Astrocyte (in vitro differentiated cells and primary cell): ENCODE results near the gene KCTD13. TPM values are rescaled to one million over a fixed set of nuclear protein-coding genes. Genes with fewer than 3 reads are reported as not detected.

Experiments
- DNase-seq: peaks from one replicate; pipeline ENCODE4 v3.0.0-alpha.2; 2010; ENCODE audit warnings: low read depth
- FAIRE-seq: peaks from 2 replicates; lab custom pipeline; 2011; peaks lifted over from hg19 to GRCh38; lab: Jason Lieb, UNC
- H2AFZ ChIP-seq: 2 replicates; pipeline ENCODE4 v1.6.0; 2012; ENCODE audit warnings: low read depth, low read length, inconsistent platforms
- H3K27ac ChIP-seq: 2 replicates; pipeline ENCODE4 v1.5.1; 2011; ENCODE audit warnings: low read depth, low read length, inconsistent platforms
- H3K27me3 ChIP-seq: 2 replicates; pipeline ENCODE4 v1.6.0; 2011; ENCODE audit warnings: low read length, inconsistent platforms; ENCODE audit not compliant: insufficient read depth
- H3K36me3 ChIP-seq: 2 replicates; pipeline ENCODE4 v1.5.1; 2011; ENCODE audit warnings: low read length, inconsistent platforms; ENCODE audit not compliant: insufficient read depth
- H3K4me1 ChIP-seq: 2 replicates; pipeline ENCODE4 v1.5.1; 2011; ENCODE audit warnings: low read length, inconsistent platforms; ENCODE audit not compliant: insufficient read depth
- H3K4me2 ChIP-seq: 2 replicates; pipeline ENCODE4 v1.6.0; 2012; ENCODE audit warnings: low read length, inconsistent platforms
- H3K4me3 ChIP-seq: 2 replicates; pipeline ENCODE4 v1.5.1; 2011; ENCODE audit warnings: low read depth, mild to moderate bottlenecking, low read length, inconsistent platforms; ENCODE audit not compliant: insufficient read depth
- H3K79me2 ChIP-seq: 2 replicates; pipeline ENCODE4 v1.6.0; 2012; ENCODE audit warnings: mild to moderate bottlenecking, low read length, inconsistent platforms; ENCODE audit not compliant: insufficient read depth
- H3K9ac ChIP-seq: 2 replicates; pipeline ENCODE4 v1.6.0; 2012; ENCODE audit warnings: mild to moderate bottlenecking, low read length, inconsistent platforms
- H3K9me3 ChIP-seq: 2 replicates; pipeline ENCODE4 v1.5.1; 2012; ENCODE audit warnings: low read depth, mild to moderate bottlenecking, low read length, inconsistent platforms; ENCODE audit not compliant: insufficient read depth
- H4K20me1 ChIP-seq: 2 replicates; pipeline ENCODE4 v1.6.0; 2012; ENCODE audit warnings: low read length, inconsistent platforms; ENCODE audit not compliant: insufficient read depth
- H3K27ac Mint-ChIP-seq: one replicate; pipeline ENCODE4 v1.8.0; 2021; ENCODE audit warnings: mild to moderate bottlenecking, mixed read lengths; ENCODE audit not compliant: unreplicated experiment
- H3K27me3 Mint-ChIP-seq: one replicate; pipeline ENCODE4 v1.8.0; 2021; ENCODE audit warnings: low read depth, mixed read lengths; ENCODE audit not compliant: unreplicated experiment
- H3K36me3 Mint-ChIP-seq: one replicate; pipeline ENCODE4 v1.8.0; 2021; ENCODE audit warnings: low read depth, mixed read lengths; ENCODE audit not compliant: unreplicated experiment
- H3K4me1 Mint-ChIP-seq: one replicate; pipeline ENCODE4 v1.8.0; 2021; ENCODE audit warnings: low read depth, mixed read lengths; ENCODE audit not compliant: unreplicated experiment
- H3K4me3 Mint-ChIP-seq: one replicate; pipeline ENCODE4 v1.8.0; 2021; ENCODE audit warnings: mild to moderate bottlenecking, moderate library complexity, mixed read lengths; ENCODE audit not compliant: unreplicated experiment
- H3K9me3 Mint-ChIP-seq: one replicate; pipeline ENCODE4 v1.8.0; 2021; ENCODE audit warnings: mild to moderate bottlenecking, mixed read lengths; ENCODE audit not compliant: unreplicated experiment
- EZH2 ChIP-seq: IDR thresholded peaks from 2 replicates; pipeline ENCODE4 v1.6.1; 2012; ENCODE audit warnings: mild to moderate bottlenecking, low read length, inconsistent platforms; ENCODE audit not compliant: insufficient read depth
- total RNA-seq: library from RNA; stranded (reverse); gene quantifications from 2 replicates; pipeline ENCODE4 v1.2.1, GENCODE V29; 2021
- TF ChIP-seq, protein P1 (sequence below): IDR thresholded peaks from 2 replicates; pipeline ENCODE4 v1.5.1; 2011; ENCODE audit warnings: low read depth, mild to moderate bottlenecking, inconsistent platforms, low read length, moderate library complexity; ENCODE audit not compliant: insufficient read depth

The KCTD13 gene
- total RNA-seq, 1 donor from 2014 or later, result 27.1 TPM

DNA sequence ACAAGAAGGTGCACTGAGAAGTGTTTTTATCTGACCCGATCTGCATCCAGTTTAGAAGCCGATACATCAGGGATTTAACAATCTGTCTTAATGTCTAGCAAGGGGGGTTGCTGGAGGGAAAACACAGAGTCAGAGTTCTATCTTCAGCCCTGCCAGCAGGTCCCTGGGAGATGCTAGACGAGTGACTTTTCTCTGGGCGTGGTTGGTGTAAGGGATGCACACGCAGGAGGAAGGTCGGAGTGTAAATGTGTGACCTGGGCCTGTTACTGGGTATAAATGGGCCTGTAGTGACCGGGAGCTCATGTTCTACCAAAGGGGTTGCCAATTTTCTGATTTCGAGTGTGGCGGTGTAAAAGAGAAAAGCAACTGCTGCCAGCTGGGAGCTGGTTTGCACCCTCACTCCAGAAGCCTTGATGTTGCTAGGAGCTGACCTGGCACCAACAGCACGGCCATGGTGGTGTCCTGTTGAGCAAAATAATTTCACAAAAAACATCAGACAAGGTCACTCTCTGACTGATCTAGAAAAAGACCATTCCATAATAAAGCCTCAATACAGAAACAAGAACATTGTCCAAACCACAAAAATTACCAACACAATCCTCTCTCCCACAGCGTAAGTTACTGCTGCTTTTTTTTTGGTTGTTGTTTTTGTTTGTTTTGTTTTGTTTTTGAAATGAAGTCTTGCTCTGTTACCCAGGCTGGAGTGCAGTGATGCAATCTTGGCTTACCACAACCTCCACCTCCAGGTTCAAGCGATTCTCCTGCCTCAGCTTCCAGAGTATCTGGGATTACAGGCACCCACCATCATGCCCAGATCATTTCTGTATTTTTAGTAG is 1.3 kb upstream of the KCTD13 start:
- Mint-ChIP-seq H3K27me3 (no peaks in the 10 kb centered on the region), H3K27ac (no peak overlapping the region), H3K4me1 (peaks cover 9% of the 10 kb centered on the region), H3K4me3 (peak overlapping the region; percentile 89), H3K36me3 (no peaks in the 10 kb centered on the region), H3K9me3 (no peaks in the 10 kb centered on the region)
- H2AFZ ChIP-seq, result peak overlapping the region; percentile 87
- H3K27ac ChIP-seq, result no peak overlapping the region
- no peaks in the 10 kb centered on the region for H3K9me3 ChIP-seq
- DNase-seq, result no peak
- peak overlapping the region; percentile 69 for H3K4me3 ChIP-seq
- peak overlapping the region; percentile 95 for H3K4me2 ChIP-seq
- H3K79me2 ChIP-seq, result peaks cover 29% of the 10 kb centered on the region
- peak overlapping the region; percentile 85 for H3K9ac ChIP-seq
- H3K27me3 ChIP-seq, result no peaks in the 10 kb centered on the region
- H3K4me1 ChIP-seq, result peaks cover 17% of the 10 kb centered on the region
- TF ChIP-seq, protein P1, sequence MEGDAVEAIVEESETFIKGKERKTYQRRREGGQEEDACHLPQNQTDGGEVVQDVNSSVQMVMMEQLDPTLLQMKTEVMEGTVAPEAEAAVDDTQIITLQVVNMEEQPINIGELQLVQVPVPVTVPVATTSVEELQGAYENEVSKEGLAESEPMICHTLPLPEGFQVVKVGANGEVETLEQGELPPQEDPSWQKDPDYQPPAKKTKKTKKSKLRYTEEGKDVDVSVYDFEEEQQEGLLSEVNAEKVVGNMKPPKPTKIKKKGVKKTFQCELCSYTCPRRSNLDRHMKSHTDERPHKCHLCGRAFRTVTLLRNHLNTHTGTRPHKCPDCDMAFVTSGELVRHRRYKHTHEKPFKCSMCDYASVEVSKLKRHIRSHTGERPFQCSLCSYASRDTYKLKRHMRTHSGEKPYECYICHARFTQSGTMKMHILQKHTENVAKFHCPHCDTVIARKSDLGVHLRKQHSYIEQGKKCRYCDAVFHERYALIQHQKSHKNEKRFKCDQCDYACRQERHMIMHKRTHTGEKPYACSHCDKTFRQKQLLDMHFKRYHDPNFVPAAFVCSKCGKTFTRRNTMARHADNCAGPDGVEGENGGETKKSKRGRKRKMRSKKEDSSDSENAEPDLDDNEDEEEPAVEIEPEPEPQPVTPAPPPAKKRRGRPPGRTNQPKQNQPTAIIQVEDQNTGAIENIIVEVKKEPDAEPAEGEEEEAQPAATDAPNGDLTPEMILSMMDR, result no peak
- no peak for TF ChIP-seq EZH2
- peaks cover 11% of the 10 kb centered on the region for H4K20me1 ChIP-seq
- no peak for FAIRE-seq
- no peaks in the 10 kb centered on the region for H3K36me3 ChIP-seq

DNA sequence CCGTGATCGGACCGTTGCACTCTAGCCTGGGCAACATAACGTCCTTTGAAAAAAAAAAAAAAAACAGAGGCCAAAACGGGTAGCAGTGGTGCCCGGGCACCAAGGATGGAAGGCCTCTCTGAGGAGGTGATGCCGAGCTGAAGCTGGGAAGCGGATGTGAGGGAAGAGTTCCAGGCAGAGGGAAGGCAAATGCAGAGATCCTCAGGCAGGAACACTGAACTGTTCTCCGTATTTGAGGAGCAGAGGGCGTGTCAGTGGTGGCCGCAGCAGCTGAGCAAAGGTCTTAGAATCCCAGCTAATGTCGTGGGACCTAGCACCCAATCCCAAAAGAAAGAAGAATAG is 656 bp upstream of the KCTD13 start:
- peaks cover 11% of the 10 kb centered on the region for H4K20me1 ChIP-seq
- H3K4me2 ChIP-seq, result peak overlapping the region; percentile 95
- H3K36me3 Mint-ChIP-seq, result peaks cover 2% of the 10 kb centered on the region
- DNase-seq (no peak), FAIRE-seq (no peak)
- H3K4me1 ChIP-seq, result peaks cover 17% of the 10 kb centered on the region
- H3K27me3 Mint-ChIP-seq, result no peaks in the 10 kb centered on the region
- TF ChIP-seq, protein P1, result no peak
- no peaks in the 10 kb centered on the region for H3K9me3 Mint-ChIP-seq
- no peaks in the 10 kb centered on the region for H3K36me3 ChIP-seq
- peak overlapping the region; percentile 89 for H3K4me3 Mint-ChIP-seq
- H3K9me3 ChIP-seq, result no peaks in the 10 kb centered on the region
- H3K27me3 ChIP-seq, result no peaks in the 10 kb centered on the region
- H3K4me3 ChIP-seq, result peak overlapping the region; percentile 69
- no peak overlapping the region for H3K27ac Mint-ChIP-seq
- H2AFZ ChIP-seq, result peak overlapping the region; percentile 87
- peak overlapping the region; percentile 75 for H3K27ac ChIP-seq
- H3K4me1 Mint-ChIP-seq, result peaks cover 9% of the 10 kb centered on the region
- peaks cover 29% of the 10 kb centered on the region for H3K79me2 ChIP-seq
- H3K9ac ChIP-seq, result peak overlapping the region; percentile 85
